Subcutaneous abdominal adipose tissue (tissue), 5 donors: ENCODE measurements around the gene MTUS2.

Source experiments
- H3K27ac ChIP-seq: one replicate; pipeline ENCODE4 v1.7.0; 2013; ENCODE audit warnings: low read depth, mild to moderate bottlenecking, inconsistent platforms, low read length, moderate library complexity
- H3K27me3 ChIP-seq, 5 donors: one replicate each; pipeline ENCODE4 v1.7.0; 2013; ENCODE audit warnings: low read length in 5 of 5, inconsistent platforms in 1 of 5; ENCODE audit not compliant: control insufficient read depth in 5 of 5, insufficient read depth in 4 of 5
- H3K36me3 ChIP-seq, 5 donors: one replicate each; pipeline ENCODE4 v1.7.0; 2013; ENCODE audit warnings: low read length in 5 of 5; ENCODE audit not compliant: control insufficient read depth in 5 of 5, insufficient read depth in 5 of 5
- H3K4me1 ChIP-seq, 5 donors: one replicate each; pipeline ENCODE4 v1.7.0; 2013; ENCODE audit warnings: low read length in 5 of 5, mild to moderate bottlenecking in 3 of 5, moderate library complexity in 1 of 5; ENCODE audit not compliant: control insufficient read depth in 5 of 5, insufficient read depth in 5 of 5
- H3K4me3 ChIP-seq, 5 donors: one replicate each; pipeline ENCODE4 v1.7.0; 2013; ENCODE audit warnings: low read length in 5 of 5, low read depth in 1 of 5
- H3K9ac ChIP-seq, 5 donors: one replicate each; pipeline ENCODE4 v1.7.0; 2013; ENCODE audit warnings: low read length in 5 of 5, mild to moderate bottlenecking in 4 of 5, moderate library complexity in 3 of 5
- H3K9me3 ChIP-seq, 5 donors: one replicate each; pipeline ENCODE4 v1.7.0; 2013; ENCODE audit warnings: low read length in 5 of 5; ENCODE audit not compliant: control insufficient read depth in 5 of 5
- donor health status: healthy.
- donor health status: healthy.
- donor health status: healthy.
- donor health status: healthy.
- donor health status: healthy.

Gene MTUS2

GRCh38 chr13:28822151-28822550 is 2.0 kb downstream of the MTUS2 start:
- H3K27me3 ChIP-seq: peaks cover 5 to 43% (median 28%) of the 10 kb centered on the region in 5 donors
- no peak overlapping the region for H3K9ac ChIP-seq
- no peak overlapping the region for H3K27ac ChIP-seq
- H3K4me1 ChIP-seq: peaks cover 0 to 13% (median 10%) of the 10 kb centered on the region in 5 donors
- H3K36me3 ChIP-seq: no peaks in the 10 kb centered on the region
- H3K4me3 ChIP-seq: no peak overlapping the region
- peaks cover 0 to 6% (median 2%) of the 10 kb centered on the region in 5 donors for H3K9me3 ChIP-seq

- H3K9me3 ChIP-seq: no peaks in the 10 kb centered on the region
- no peak overlapping the region for H3K9ac ChIP-seq
- H3K36me3 ChIP-seq: no peaks in the 10 kb centered on the region
- H3K27ac ChIP-seq: no peak overlapping the region
- peaks cover 0 to 13% (median 10%) of the 10 kb centered on the region in 5 donors for H3K4me1 ChIP-seq
- H3K27me3 ChIP-seq: peaks cover 3 to 37% (median 21%) of the 10 kb centered on the region in 5 donors
- H3K4me3 ChIP-seq: no peak overlapping the region
Observed at GRCh38 chr13:28822801-28823200, 2.7 kb downstream of the MTUS2 start.

- Histone ChIP-seq H3K9me3 (peaks cover 0 to 15% (median 8%) of the 10 kb centered on the region in 5 donors), H3K4me1 (peaks cover 0 to 6% (median 4%) of the 10 kb centered on the region in 5 donors), H3K27me3 (peaks cover 3 to 24% (median 14%) of the 10 kb centered on the region in 5 donors), H3K4me3 (no peak overlapping the region), H3K9ac (no peak overlapping the region), H3K36me3 (no peaks in the 10 kb centered on the region), H3K27ac (no peak overlapping the region)
Observed at GRCh38 chr13:28825379-28825778, 5.2 kb downstream of the MTUS2 start.

GRCh38 chr13:28826368-28826767 is 6.2 kb downstream of the MTUS2 start:
- Histone ChIP-seq H3K9me3 (peaks cover 0 to 22% (median 15%) of the 10 kb centered on the region in 5 donors), H3K4me1 (no peaks in the 10 kb centered on the region), H3K4me3 (no peak overlapping the region), H3K27ac (no peak overlapping the region), H3K9ac (no peak overlapping the region), H3K36me3 (no peaks in the 10 kb centered on the region), H3K27me3 (peaks cover 2 to 19% (median 8%) of the 10 kb centered on the region in 5 donors)

GRCh38 chr13:28830580-28830979 is 10.4 kb downstream of the MTUS2 start:
- H3K27me3 ChIP-seq: no peaks in the 10 kb centered on the region
- H3K27ac ChIP-seq: no peak overlapping the region
- no peaks in the 10 kb centered on the region for H3K36me3 ChIP-seq
- peaks cover 0 to 25% (median 17%) of the 10 kb centered on the region in 5 donors for H3K9me3 ChIP-seq
- H3K9ac ChIP-seq: no peak overlapping the region
- H3K4me1 ChIP-seq: no peaks in the 10 kb centered on the region
- no peak overlapping the region for H3K4me3 ChIP-seq

GRCh38 chr13:28831117-28831516 is 11.0 kb downstream of the MTUS2 start:
- Histone ChIP-seq H3K9ac (no peak overlapping the region), H3K9me3 (peaks cover 0 to 25% (median 17%) of the 10 kb centered on the region in 5 donors)

GRCh38 chr13:28837111-28837510 is 17.0 kb downstream of the MTUS2 start:
- Histone ChIP-seq H3K4me3 (no peak overlapping the region), H3K27me3 (no peaks in the 10 kb centered on the region), H3K27ac (no peak overlapping the region), H3K36me3 (no peaks in the 10 kb centered on the region), H3K4me1 (no peaks in the 10 kb centered on the region), H3K9me3 (peaks cover 0 to 7% (median 0%) of the 10 kb centered on the region in 5 donors), H3K9ac (no peak overlapping the region)

More at GRCh38 chr13:28831117-28831516, 11.0 kb downstream of the MTUS2 start:
- Histone ChIP-seq H3K4me1 (no peaks in the 10 kb centered on the region), H3K4me3 (no peak overlapping the region), H3K27ac (no peak overlapping the region), H3K36me3 (no peaks in the 10 kb centered on the region), H3K27me3 (no peaks in the 10 kb centered on the region)

- no peaks in the 10 kb centered on the region for H3K4me1 ChIP-seq
- H3K9ac ChIP-seq: no peak overlapping the region
- no peak overlapping the region for H3K27ac ChIP-seq
- H3K4me3 ChIP-seq: no peak overlapping the region
- no peaks in the 10 kb centered on the region for H3K9me3 ChIP-seq
- no peaks in the 10 kb centered on the region for H3K36me3 ChIP-seq
- H3K27me3 ChIP-seq: peaks cover 0 to 6% (median 0%) of the 10 kb centered on the region in 5 donors
Observed at GRCh38 chr13:28843639-28844038, 23.5 kb downstream of the MTUS2 start.

- Histone ChIP-seq H3K36me3 (no peaks in the 10 kb centered on the region), H3K27ac (no peak overlapping the region), H3K9me3 (no peaks in the 10 kb centered on the region), H3K4me3 (no peak overlapping the region), H3K4me1 (no peaks in the 10 kb centered on the region), H3K27me3 (peaks cover 2 to 6% (median 3%) of the 10 kb centered on the region in 5 donors), H3K9ac (no peak overlapping the region)
Observed at GRCh38 chr13:28849441-28849840, 29.3 kb downstream of the MTUS2 start.

GRCh38 chr13:28850226-28850625 is 30.1 kb downstream of the MTUS2 start:
- Histone ChIP-seq H3K4me3 (no peak overlapping the region), H3K27me3 (peaks cover 2 to 6% (median 3%) of the 10 kb centered on the region in 5 donors), H3K9ac (no peak overlapping the region), H3K36me3 (no peaks in the 10 kb centered on the region), H3K4me1 (no peaks in the 10 kb centered on the region), H3K9me3 (no peaks in the 10 kb centered on the region), H3K27ac (no peak overlapping the region)
